ENCODE measurements around the gene PLPPR1.

Gene PLPPR1

GRCh38 chr9:101350285-101350684, 321.8 kb downstream of the PLPPR1 start:
- DNase-seq (ENCODE audit: low read depth in 2 of 2): no peak

- no peak for DNase-seq (ENCODE audit: low read depth in 2 of 2)
Measured at GRCh38 chr9:101352892-101353463, 324.5 kb downstream of the PLPPR1 start.

- DNase-seq (ENCODE audit: low read depth in 2 of 2): no peak
Measured at GRCh38 chr9:101353683-101354082, 325.2 kb downstream of the PLPPR1 start.

GRCh38 chr9:101354143-101354764, 325.7 kb downstream of the PLPPR1 start:
- DNase-seq (ENCODE audit: low read depth in 2 of 2): no peak

DNA sequence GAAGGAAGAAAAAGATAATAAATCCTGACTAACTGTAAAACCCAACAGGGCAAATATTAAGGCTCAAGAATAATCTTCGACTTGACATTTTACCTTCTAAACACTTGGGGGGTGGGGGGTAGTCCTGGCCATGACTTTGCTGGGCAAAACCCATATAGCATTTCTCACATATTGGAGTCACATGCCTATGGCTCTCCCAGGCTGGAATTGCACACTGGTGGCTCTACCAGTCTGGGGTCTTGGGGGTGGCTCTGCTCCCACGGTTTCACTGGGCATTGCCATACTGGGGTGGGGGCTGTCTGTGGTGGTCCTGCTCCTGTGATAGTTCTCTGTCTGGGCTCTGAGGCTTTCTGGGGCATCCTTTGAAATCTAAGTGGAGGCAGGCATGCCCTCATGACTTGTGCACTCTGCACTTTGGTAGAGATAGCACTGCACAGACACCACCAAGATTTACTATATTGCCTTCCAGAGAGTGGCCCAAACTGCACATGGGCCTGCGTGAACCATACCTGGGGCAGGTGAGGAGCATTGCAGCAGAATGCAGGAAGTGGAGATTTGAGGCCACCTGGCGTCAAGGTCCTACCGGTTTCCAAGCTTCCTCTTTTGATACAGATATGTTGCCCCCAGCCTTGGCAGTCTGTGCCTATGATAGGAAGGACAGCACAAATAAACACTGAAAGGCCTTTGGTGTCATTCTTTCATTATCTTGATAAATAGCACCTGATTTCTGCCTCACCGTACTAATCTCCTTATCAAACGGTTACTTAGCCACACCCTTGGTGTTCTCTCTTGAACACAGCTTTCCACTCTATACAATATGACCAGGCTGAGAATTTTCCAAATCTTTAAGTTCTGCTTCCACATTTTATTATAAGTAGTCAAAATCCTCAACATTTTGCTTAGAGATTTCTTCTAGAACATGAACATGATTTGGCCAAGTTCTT, 326.5 kb downstream of the PLPPR1 start:
- DNase-seq (ENCODE audit: low read depth in 2 of 2): no peak

DNA sequence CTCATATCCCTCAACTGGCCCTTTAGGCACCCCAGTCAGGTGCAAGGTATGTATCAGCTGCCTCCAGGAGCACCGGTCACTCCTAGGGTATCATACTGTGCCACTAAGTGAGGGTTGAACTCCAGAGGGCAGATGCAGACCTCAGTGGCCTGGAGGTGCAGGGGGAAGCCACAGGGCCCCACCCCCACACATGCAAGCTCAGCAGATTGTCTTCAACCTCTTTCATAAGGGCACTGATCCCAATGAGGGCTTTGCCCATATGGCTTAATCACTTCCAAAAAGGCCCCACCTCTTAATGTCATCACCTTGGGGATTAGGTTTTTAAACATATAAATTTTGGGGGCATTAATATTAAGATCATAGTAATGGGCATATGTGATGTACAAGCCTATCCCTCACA, 328.1 kb downstream of the PLPPR1 start:
- no peak for DNase-seq (ENCODE audit: low read depth in 2 of 2)

- DNase-seq (ENCODE audit: low read depth in 2 of 2): no peak
Measured at GRCh38 chr9:101359679-101360078, 331.2 kb downstream of the PLPPR1 start.

- DNase-seq (ENCODE audit: low read depth in 2 of 2): no peak
Measured at GRCh38 chr9:101360647-101361046, 332.1 kb downstream of the PLPPR1 start.

DNA sequence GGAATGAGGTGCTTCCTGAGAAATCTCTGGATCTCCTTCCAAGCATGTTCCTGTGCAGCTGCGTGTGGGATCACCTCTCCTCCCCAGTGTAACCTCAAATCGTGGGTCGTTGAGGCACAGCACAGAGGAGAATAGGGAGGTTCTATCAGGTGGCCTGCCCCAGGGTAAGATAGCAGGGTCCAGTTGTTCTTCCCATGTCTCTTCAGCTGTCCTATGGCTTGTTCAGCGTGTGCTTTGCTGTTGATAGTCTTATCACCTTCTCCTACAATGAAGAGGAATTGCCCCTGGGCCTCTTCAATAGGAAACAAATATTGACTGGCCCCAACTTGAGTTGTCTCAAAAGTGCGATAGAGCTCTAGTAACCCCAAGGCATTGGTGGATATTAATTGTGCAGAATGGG, 333.9 kb downstream of the PLPPR1 start:
- no peak for DNase-seq (ENCODE audit: low read depth in 2 of 2)

GRCh38 chr9:101365181-101365580, 336.7 kb downstream of the PLPPR1 start:
- no peak for DNase-seq (ENCODE audit: low read depth in 2 of 2)

DNA sequence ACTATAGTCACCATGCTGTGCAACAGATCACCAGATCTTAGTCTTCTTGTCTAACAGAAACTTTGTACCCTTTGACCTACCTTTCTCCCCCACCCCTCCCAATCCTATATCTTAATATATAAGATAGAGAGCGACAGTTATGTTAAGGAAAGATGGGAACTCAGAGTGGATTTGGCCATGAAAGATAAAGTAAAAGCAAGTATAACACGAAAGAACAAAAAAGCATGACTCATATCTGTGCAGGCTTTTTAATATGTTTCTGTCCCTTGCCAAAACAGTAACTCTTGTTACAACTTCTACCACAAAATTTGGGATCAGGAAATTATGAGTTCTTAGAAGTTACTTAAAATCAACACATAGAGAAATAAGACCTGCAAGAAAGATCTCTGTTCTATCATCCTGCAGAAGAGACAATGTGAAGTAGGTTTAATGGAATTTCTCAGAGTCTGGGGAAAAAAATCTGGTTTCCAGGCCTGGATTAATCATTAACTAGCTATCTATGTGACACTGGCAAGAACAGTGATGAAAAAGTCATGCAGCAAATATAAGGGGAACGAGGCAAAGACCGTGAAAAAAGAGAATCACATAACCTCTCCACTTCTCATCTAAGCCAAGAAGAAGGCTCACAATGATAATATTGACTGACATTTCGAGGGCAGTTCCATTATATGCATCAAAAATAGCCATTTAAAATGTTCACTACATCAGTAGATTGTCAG, 337.7 kb downstream of the PLPPR1 start:
- DNase-seq (ENCODE audit: low read depth in 2 of 2): no peak

GRCh38 chr9:101367323-101367722, 338.8 kb downstream of the PLPPR1 start:
- DNase-seq (ENCODE audit: low read depth in 2 of 2): no peak

GRCh38 chr9:101369286-101369685, 340.8 kb downstream of the PLPPR1 start:
- DNase-seq (ENCODE audit: low read depth in 2 of 2): no peak

DNA sequence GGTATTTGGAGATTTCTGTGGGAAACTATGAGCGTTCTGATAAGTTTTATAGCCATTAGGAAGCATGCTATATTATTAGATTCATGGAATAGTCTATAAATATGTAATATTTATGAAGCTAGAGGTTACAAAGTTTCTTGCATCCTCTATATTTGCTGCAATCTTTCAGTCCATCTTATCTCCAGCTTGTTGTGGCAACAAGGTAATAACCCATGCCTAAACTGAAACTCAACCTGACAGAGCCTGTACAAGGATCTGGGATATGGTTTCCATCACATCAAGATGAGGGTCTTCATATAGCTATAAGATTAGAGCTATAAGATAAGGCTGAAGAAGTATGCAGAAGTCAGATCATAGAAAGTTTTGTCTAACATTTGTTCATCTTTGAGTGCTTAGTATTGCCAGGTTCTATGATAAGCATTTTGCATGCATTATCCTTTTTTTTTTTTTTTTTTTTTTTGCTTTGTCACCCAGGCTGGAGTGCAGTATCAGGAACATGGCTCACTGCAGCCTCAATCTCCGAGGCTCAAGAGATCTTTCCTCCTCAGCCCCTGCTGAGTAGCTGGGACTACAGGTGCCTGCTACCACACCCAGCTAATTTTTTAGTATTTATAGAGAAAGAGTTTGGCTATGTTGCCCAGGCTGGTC, 341.5 kb downstream of the PLPPR1 start:
- no peak for DNase-seq (ENCODE audit: low read depth in 2 of 2)

GRCh38 chr9:101371813-101372212, 343.3 kb downstream of the PLPPR1 start:
- no peak for DNase-seq (ENCODE audit: low read depth in 2 of 2)

DNA sequence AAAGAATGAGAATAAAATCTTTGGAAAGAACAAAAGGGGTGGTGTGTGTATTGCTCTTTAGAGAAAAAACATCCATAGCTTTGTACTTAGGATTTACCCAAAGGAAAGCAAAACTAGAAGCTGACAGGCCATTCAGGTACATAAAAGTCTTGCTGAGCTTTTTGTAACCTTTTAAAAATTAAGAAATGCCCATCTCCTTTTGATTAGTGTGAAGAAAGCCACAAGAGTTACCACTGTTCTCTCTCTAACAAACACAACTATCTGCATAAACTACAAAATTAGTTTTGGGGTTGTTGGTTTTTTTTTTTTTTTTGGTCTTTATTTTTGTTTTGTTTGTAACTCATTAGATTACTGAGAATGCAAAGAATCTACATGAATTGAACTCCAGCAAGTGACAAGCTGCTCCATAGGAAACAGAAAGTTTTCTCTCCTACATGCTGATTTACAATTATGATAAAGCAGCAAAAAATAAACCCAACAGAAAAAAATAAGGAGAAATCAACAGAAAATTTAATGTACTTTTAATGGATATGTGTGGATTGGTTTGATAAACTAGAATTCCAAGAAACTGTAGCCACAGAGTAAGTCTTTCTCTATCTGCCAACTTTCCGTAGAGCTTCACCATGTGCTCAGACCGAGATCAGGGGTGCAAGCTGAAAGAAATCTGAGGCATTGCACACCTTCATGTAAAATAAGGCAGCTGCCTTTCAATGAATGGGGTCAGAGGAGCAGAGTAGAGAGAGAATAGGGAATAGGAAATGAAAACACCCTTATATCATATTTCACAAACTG, 344.0 kb downstream of the PLPPR1 start:
- DNase-seq (ENCODE audit: low read depth in 2 of 2): no peak

Data from stimulated activated CD8-positive, alpha-beta memory T cell treated with anti-CD3 and anti-CD28 coated beads, Interleukin-7, amount 100 ng/mL, for 4 hours (primary cell).